SKM-1 treated with dmso at 0.1 percent for 144 hours (cell line): ENCODE measurements around the gene EPHA7.

Experiments used
- DNase-seq: peaks from one replicate; lab custom pipeline; 2025; ENCODE audit not compliant: unreplicated experiment; lab: John Stamatoyannopoulos, UW

EPHA7 gene

GRCh38 chr6:93393554-93394074 lies 25.7 kb downstream of the EPHA7 start:
- no peak for DNase-seq

GRCh38 chr6:93392797-93393196 lies 26.6 kb downstream of the EPHA7 start:
- no peak for DNase-seq

- no peak for DNase-seq
Observed at GRCh38 chr6:93391965-93392364, 27.4 kb downstream of the EPHA7 start.

- DNase-seq: no peak
Observed at GRCh38 chr6:93389192-93389591, 30.2 kb downstream of the EPHA7 start.

GRCh38 chr6:93388070-93388469 lies 31.3 kb downstream of the EPHA7 start:
- DNase-seq: no peak

- no peak for DNase-seq
Observed at GRCh38 chr6:93376026-93376540, 43.3 kb downstream of the EPHA7 start.

GRCh38 chr6:93373445-93373844 lies 45.9 kb downstream of the EPHA7 start:
- no peak for DNase-seq

- no peak for DNase-seq
Observed at GRCh38 chr6:93371756-93372155, 47.6 kb downstream of the EPHA7 start.

GRCh38 chr6:93369586-93370134 lies 49.7 kb downstream of the EPHA7 start:
- DNase-seq: no peak

- DNase-seq: no peak
Observed at GRCh38 chr6:93366506-93366905, 52.9 kb downstream of the EPHA7 start.

- no peak for DNase-seq
Observed at GRCh38 chr6:93365445-93365844, 53.9 kb downstream of the EPHA7 start.

- DNase-seq: no peak
Observed at GRCh38 chr6:93358435-93358834, 60.9 kb downstream of the EPHA7 start.

GRCh38 chr6:93352604-93353003 lies 66.8 kb downstream of the EPHA7 start:
- no peak for DNase-seq

- no peak for DNase-seq
Observed at GRCh38 chr6:93351222-93351621, 68.1 kb downstream of the EPHA7 start.

- DNase-seq: no peak
Observed at GRCh38 chr6:93350774-93351173, 68.6 kb downstream of the EPHA7 start.

- DNase-seq: no peak
Observed at GRCh38 chr6:93344333-93344835, 75.0 kb downstream of the EPHA7 start.

- no peak for DNase-seq
Observed at GRCh38 chr6:93343476-93343875, 75.9 kb downstream of the EPHA7 start.

- DNase-seq: no peak
Observed at GRCh38 chr6:93341900-93342613, 77.3 kb downstream of the EPHA7 start.

GRCh38 chr6:93337772-93338394 lies 81.5 kb downstream of the EPHA7 start:
- no peak for DNase-seq

GRCh38 chr6:93337014-93337413 lies 82.3 kb downstream of the EPHA7 start:
- DNase-seq: no peak

GRCh38 chr6:93329301-93330000 lies 89.9 kb downstream of the EPHA7 start:
- DNase-seq: no peak
